Loucy (cell line): Measurements from ENCODE around the gene TRIM41.
A peak's percentile ranks its signal among the peaks of the same experiment; 100 is the strongest.
"Not testable (repeated sequence)": the region's sequence is repeated elsewhere in the genome, so short reads cannot be mapped to it uniquely, and the experiment has no call there.

Experiments used
- H2AFZ ChIP-seq: fragments of 200-600 bp; sonication (generic); 2 replicates; pipeline ENCODE4 v1.6.0; 2016; ENCODE audit warnings: antibody characterized with exemption, mild to moderate bottlenecking, low read length, moderate library complexity
- H3F3A ChIP-seq: fragments of 200-600 bp; 2 replicates; pipeline ENCODE4 v1.6.0; 2016; ENCODE audit warnings: antibody characterized with exemption, low read depth, mild to moderate bottlenecking
- H3K27me3 ChIP-seq: fragments of 200-600 bp; sonication (generic); 2 replicates; pipeline ENCODE4 v1.6.1; 2014; ENCODE audit warnings: low read length, mild to moderate bottlenecking; ENCODE audit not compliant: insufficient read depth, poor library complexity, severe bottlenecking
- H3K36me3 ChIP-seq: fragments of 200-600 bp; sonication (generic); 2 replicates; pipeline ENCODE4 v1.6.1; 2016; ENCODE audit warnings: low read length; ENCODE audit not compliant: insufficient read depth
- H3K4me1 ChIP-seq: fragments of 200-600 bp; sonication (generic); 2 replicates; pipeline ENCODE4 v1.5.1; 2014; ENCODE audit warnings: low read length, mild to moderate bottlenecking; ENCODE audit not compliant: insufficient read depth, poor library complexity, severe bottlenecking
- H3K4me2 ChIP-seq: fragments of 200-600 bp; sonication (generic); 2 replicates; pipeline ENCODE4 v1.6.0; 2014; ENCODE audit warnings: antibody characterized with exemption, low read length, low read depth, mild to moderate bottlenecking; ENCODE audit not compliant: poor library complexity, severe bottlenecking
- H3K4me3 ChIP-seq: fragments of 200-600 bp; sonication (generic); 2 replicates; pipeline ENCODE4 v1.5.1; 2014; ENCODE audit warnings: low read length, mild to moderate bottlenecking, mixed read lengths; ENCODE audit not compliant: poor library complexity, severe bottlenecking
- H3K79me2 ChIP-seq: fragments of 200-600 bp; sonication (generic); 2 replicates; pipeline ENCODE4 v1.6.1; 2014; ENCODE audit warnings: low read length; ENCODE audit not compliant: insufficient read depth
- H3K9ac ChIP-seq: fragments of 200-600 bp; sonication (generic); 2 replicates; pipeline ENCODE4 v1.6.0; 2014; ENCODE audit warnings: mild to moderate bottlenecking, low read depth, low read length, moderate library complexity; ENCODE audit not compliant: poor library complexity, severe bottlenecking
- H3K9me2 ChIP-seq: fragments of 200-600 bp; sonication (generic); replicated peaks from 2 replicates; pipeline ENCODE4 v1.6.1; 2016; ENCODE audit warnings: low read depth, low read length, mixed read lengths
- H3K9me3 ChIP-seq: fragments of 200-600 bp; sonication (generic); 2 replicates; pipeline ENCODE4 v1.6.1; 2014; ENCODE audit warnings: mild to moderate bottlenecking, antibody characterized with exemption, low read length, low read depth; ENCODE audit not compliant: insufficient read depth
- H4K20me1 ChIP-seq: fragments of 200-600 bp; sonication (generic); 2 replicates; pipeline ENCODE4 v1.6.0; 2014; ENCODE audit warnings: antibody characterized with exemption, low read length, mild to moderate bottlenecking; ENCODE audit not compliant: insufficient read depth, poor library complexity, severe bottlenecking
- CTCF ChIP-seq: fragments of 200-600 bp; sonication (generic); conservative IDR thresholded peaks from 2 replicates; pipeline ENCODE4 v1.5.1; 2014; ENCODE audit warnings: mild to moderate bottlenecking, antibody characterized with exemption, low read length
- EZH2phosphoT487 ChIP-seq: fragments of 200-600 bp; IDR thresholded peaks from 2 replicates; pipeline ENCODE4 v1.6.1; 2018; ENCODE audit warnings: antibody characterized with exemption, mild to moderate bottlenecking, moderate library complexity, borderline replicate concordance

The TRIM41 gene

DNA sequence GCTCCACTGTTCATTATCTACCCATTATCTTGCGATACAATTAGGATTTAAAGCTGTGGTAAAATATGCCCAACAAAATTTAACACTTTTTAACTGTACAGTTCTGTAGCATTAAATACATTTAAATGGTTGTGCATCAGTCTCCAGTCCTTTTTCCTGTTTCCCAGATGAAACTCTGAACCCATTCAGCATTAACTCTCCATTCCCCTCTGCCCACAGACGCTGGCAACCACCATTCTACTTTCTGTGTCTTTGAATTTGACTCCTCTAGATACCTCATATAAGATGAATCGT lies 15.2 kb upstream of the TRIM41 start:
- Histone ChIP-seq H3K79me2 (no peaks in the 10 kb centered on the region), H4K20me1 (no peaks in the 10 kb centered on the region), H3K9ac (no peak overlapping the region), H3K9me3 (no peaks in the 10 kb centered on the region), H2AFZ (no peak overlapping the region), H3K36me3 (no peaks in the 10 kb centered on the region), H3K4me3 (peak overlapping the region; percentile 80), H3K9me2 (no peaks in the 10 kb centered on the region), H3K27me3 (no peaks in the 10 kb centered on the region), H3K4me1 (peaks cover 7% of the 10 kb centered on the region), H3F3A (no peaks in the 10 kb centered on the region; the same call in 1 of the 2 replicates), H3K4me2 (peak overlapping the region; percentile 67)
- no peak for TF ChIP-seq CTCF
- TF ChIP-seq EZH2phosphoT487 = no peak

DNA sequence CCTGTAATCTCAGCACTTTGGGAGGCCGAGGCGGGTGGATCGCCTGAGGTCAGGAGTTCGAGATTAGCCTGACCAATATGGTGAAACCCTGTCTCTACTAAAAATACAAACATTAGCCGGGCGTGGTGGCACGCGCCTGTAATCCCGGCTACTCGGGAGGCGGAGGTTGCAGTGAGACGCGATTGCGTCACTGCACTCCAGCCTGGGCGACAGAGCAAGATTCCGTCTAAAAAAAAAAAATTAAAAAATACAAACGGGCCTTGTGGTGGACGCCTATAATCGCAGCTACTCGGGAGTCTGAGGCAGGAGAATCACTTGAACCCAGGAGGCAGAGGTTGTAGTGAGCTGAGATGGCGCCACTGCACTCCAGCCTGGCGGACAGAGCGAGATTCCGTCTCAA lies 14.1 kb upstream of the TRIM41 start:
- not testable (repeated sequence) for H3F3A ChIP-seq, H3K79me2 ChIP-seq, H3K4me1 ChIP-seq, H4K20me1 ChIP-seq, H3K9me3 ChIP-seq, H2AFZ ChIP-seq, H3K27me3 ChIP-seq, H3K36me3 ChIP-seq, H3K4me2 ChIP-seq, H3K9me2 ChIP-seq, H3K4me3 ChIP-seq, H3K9ac ChIP-seq

DNA sequence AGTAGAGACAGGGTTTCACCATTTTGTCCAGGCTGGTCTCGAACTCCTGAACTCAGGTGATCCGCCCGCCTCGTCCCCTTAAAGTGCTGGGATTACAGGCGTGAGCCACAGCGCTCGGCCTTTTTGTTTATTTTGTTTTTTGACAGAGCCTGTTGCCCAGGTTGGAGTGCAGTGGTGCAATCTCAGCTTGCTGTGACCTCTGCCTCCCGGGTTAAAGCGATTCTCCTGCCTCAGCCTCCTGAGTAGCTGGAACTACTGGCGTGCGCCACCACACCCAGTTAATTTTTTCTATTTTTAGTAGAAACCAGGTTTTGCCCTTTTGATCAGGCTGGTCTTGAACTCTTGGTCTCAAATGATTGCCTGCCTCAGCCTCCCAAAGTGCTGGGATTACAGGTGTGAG lies 12.9 kb upstream of the TRIM41 start:
- H3K9ac ChIP-seq, H3K4me2 ChIP-seq: not testable (repeated sequence)

DNA sequence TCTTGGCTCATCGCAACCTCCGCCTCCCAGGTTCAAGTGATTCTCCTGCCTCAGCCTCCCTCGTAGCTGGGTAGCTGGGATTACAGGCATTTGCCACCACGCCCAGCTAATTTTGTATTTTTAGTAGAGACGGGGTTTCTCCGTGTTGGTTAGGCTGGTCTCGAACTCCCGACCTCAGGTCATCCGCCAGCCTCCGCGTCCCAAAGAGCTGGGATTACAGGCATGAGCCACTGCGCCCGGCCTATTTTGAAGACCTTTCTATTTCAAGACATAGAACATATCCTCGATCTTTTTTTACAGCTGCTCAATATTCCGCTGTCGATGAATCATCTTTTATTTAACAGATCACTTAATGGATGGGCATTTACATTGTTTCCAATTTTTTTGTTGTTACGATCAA lies 12.4 kb upstream of the TRIM41 start:
- H4K20me1 ChIP-seq, H3K79me2 ChIP-seq, H3K4me3 ChIP-seq, H3K4me1 ChIP-seq, H3K4me2 ChIP-seq, H3K36me3 ChIP-seq, H3K27me3 ChIP-seq, H3K9me2 ChIP-seq, H3K9me3 ChIP-seq, H3F3A ChIP-seq, H3K9ac ChIP-seq, H2AFZ ChIP-seq: not testable (repeated sequence)

More for the DNA sequence above, 12.9 kb upstream of the TRIM41 start:
- not testable (repeated sequence) for H3K79me2 ChIP-seq, H2AFZ ChIP-seq, H3F3A ChIP-seq, H3K27me3 ChIP-seq, H3K9me2 ChIP-seq, H3K36me3 ChIP-seq, H3K4me1 ChIP-seq, H3K9me3 ChIP-seq, H3K4me3 ChIP-seq, H4K20me1 ChIP-seq

DNA sequence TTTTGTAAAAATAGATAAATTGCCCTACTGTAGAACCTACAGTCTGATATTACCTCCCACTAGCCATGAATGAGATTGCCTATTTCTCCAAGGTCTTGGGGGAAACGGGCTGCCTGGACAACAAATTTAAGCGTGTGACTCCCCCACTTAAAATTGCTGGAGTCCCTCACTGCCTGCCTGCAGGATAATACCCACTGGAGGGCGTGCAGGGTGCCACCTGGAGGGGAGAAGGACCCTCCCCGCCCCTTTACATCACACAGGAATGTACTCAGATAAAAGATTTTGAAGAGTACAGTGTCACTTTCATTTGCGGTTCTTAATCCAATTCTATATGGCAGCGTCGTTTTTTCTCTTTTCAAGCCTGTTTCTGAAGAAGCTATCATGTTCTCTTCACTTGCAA lies 11.9 kb upstream of the TRIM41 start:
- Histone ChIP-seq H3K4me3 (no peak overlapping the region), H3K9me2 (no peaks in the 10 kb centered on the region), H4K20me1 (no peaks in the 10 kb centered on the region), H3F3A (no peaks in the 10 kb centered on the region; the same call in 1 of the 2 replicates), H3K79me2 (no peaks in the 10 kb centered on the region), H2AFZ (no peak overlapping the region), H3K4me2 (no peak overlapping the region), H3K36me3 (no peaks in the 10 kb centered on the region), H3K9ac (no peak overlapping the region), H3K4me1 (peaks cover under 1% of the 10 kb centered on the region), H3K27me3 (no peaks in the 10 kb centered on the region), H3K9me3 (no peaks in the 10 kb centered on the region)
- no peak for TF ChIP-seq EZH2phosphoT487
- TF ChIP-seq CTCF = no peak
